Trophoblast cell (in vitro differentiated cells and primary cell): ENCODE measurements around the gene DSG2.

Source experiments
- DNase-seq, 2 donors: peaks; one replicate each; pipeline ENCODE4 v3.0.0-alpha.2; 2016
- H2AFZ ChIP-seq: 2 replicates; pipeline ENCODE4 v1.6.1; 2013; ENCODE audit warnings: low read length, moderate library complexity, mild to moderate bottlenecking; ENCODE audit not compliant: insufficient read depth, poor library complexity
- H2AK5ac ChIP-seq: 2 replicates; pipeline ENCODE4 v1.6.1; 2013; ENCODE audit warnings: mild to moderate bottlenecking, low read length
- H2BK120ac ChIP-seq: 2 replicates; pipeline ENCODE4 v1.6.1; 2013; ENCODE audit warnings: low read length, mild to moderate bottlenecking, moderate library complexity; ENCODE audit not compliant: insufficient read depth, poor library complexity
- H2BK12ac ChIP-seq: 2 replicates; pipeline ENCODE4 v1.6.1; 2013; ENCODE audit warnings: mild to moderate bottlenecking, low read length, moderate library complexity
- H2BK5ac ChIP-seq: 2 replicates; pipeline ENCODE4 v1.6.1; 2013; ENCODE audit warnings: low read length, low read depth, moderate library complexity, mild to moderate bottlenecking; ENCODE audit not compliant: poor library complexity
- H3K14ac ChIP-seq: 2 replicates; pipeline ENCODE4 v1.6.1; 2013; ENCODE audit warnings: mild to moderate bottlenecking, low read length
- H3K18ac ChIP-seq: 2 replicates; pipeline ENCODE4 v1.6.1; 2013; ENCODE audit warnings: mild to moderate bottlenecking, low read length
- H3K23ac ChIP-seq: 2 replicates; pipeline ENCODE4 v1.6.1; 2013; ENCODE audit warnings: low read length
- H3K27ac ChIP-seq: 2 replicates; pipeline ENCODE4 v1.5.1; 2013; ENCODE audit warnings: low read depth, mild to moderate bottlenecking, inconsistent platforms, low read length, moderate library complexity
- H3K27me3 ChIP-seq: 2 replicates; pipeline ENCODE4 v1.6.1; 2013; ENCODE audit warnings: inconsistent platforms, mild to moderate bottlenecking, low read length, moderate library complexity; ENCODE audit not compliant: insufficient read depth
- H3K36me3 ChIP-seq, 2 experiments: 1 replicate in 1 of 2; 2 replicates in 1 of 2; pipeline ENCODE4 v1.6.1; 2013; ENCODE audit warnings: low read length in 2 of 2, mild to moderate bottlenecking in 2 of 2, moderate library complexity in 1 of 2; ENCODE audit not compliant: insufficient read depth in 2 of 2, control insufficient read depth in 1 of 2
- H3K4ac ChIP-seq: 2 replicates; pipeline ENCODE4 v1.6.1; 2013; ENCODE audit warnings: low read depth, mild to moderate bottlenecking, low read length, moderate library complexity
- H3K4me1 ChIP-seq, 2 experiments: 1 replicate in 1 of 2; 2 replicates in 1 of 2; pipeline ENCODE4 v1.6.1; 2013; ENCODE audit warnings: low read length in 2 of 2, mild to moderate bottlenecking in 2 of 2, moderate library complexity in 1 of 2; ENCODE audit not compliant: insufficient read depth in 2 of 2, control insufficient read depth in 1 of 2
- H3K4me2 ChIP-seq: 2 replicates; pipeline ENCODE4 v1.6.1; 2013; ENCODE audit warnings: inconsistent platforms, mild to moderate bottlenecking, low read length, moderate library complexity
- H3K4me3 ChIP-seq: 2 replicates; pipeline ENCODE4 v1.5.1; 2013; ENCODE audit warnings: mild to moderate bottlenecking, low read depth, low read length, inconsistent platforms
- H3K79me1 ChIP-seq: one replicate; pipeline ENCODE4 v1.6.1; 2013; ENCODE audit warnings: low read length
- H3K79me2 ChIP-seq: 2 replicates; pipeline ENCODE4 v1.6.1; 2013; ENCODE audit warnings: low read length, mild to moderate bottlenecking; ENCODE audit not compliant: control insufficient read depth, insufficient read depth, poor library complexity
- H3K9ac ChIP-seq: 2 replicates; pipeline ENCODE4 v1.6.1; 2013; ENCODE audit warnings: mild to moderate bottlenecking, low read length
- H3K9me3 ChIP-seq: 2 replicates; pipeline ENCODE4 v1.6.1; 2013; ENCODE audit warnings: low read depth, mild to moderate bottlenecking, control low read depth, inconsistent platforms, low read length; ENCODE audit not compliant: insufficient read depth
- H4K12ac ChIP-seq: 2 replicates; pipeline ENCODE4 v1.6.1; 2013; ENCODE audit warnings: low read depth, mild to moderate bottlenecking, low read length, moderate library complexity
- H4K8ac ChIP-seq: 2 replicates; pipeline ENCODE4 v1.6.1; 2013; ENCODE audit warnings: low read depth, mild to moderate bottlenecking, low read length, moderate library complexity
- H4K91ac ChIP-seq: one replicate; pipeline ENCODE4 v1.6.1; 2013; ENCODE audit warnings: low read depth, mild to moderate bottlenecking, low read length, moderate library complexity
- WGBS: extraction: QIAGEN DNeasy Blood & Tissue Kit; methylation state at CpG from one replicate; pipeline ENCODE4 v1.1.7; 2013; ENCODE audit warnings: missing lambda C conversion rate; ENCODE audit not compliant: insufficient read length, insufficient coverage; ENCODE audit errors: extremely low coverage; 5-methylcytosine and 5-hydroxymethylcytosine counted together

DSG2 gene

DNA sequence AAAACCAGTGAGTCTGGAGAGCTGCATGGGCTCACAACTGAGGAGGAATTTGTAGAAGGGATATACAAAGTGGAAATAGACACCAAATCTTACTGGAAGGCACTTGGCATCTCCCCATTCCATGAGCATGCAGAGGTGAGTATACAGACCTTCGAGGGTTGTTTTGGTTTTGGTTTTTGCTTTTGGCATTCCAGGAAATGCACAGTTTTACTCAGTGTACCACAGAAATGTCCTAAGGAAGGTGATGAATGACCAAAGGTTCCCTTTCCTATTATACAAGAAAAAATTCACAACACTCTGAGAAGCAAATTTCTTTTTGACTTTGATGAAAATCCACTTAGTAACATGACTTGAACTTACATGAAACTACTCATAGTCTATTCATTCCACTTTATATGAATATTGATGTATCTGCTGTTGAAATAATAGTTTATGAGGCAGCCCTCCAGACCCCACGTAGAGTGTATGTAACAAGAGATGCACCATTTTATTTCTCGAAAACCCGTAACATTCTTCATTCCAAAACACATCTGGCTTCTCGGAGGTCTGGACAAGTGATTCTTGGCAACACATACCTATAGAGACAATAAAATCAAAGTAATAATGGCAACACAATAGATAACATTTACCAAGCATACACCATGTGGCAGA, 97.3 kb downstream of the DSG2 start:
- Histone ChIP-seq H3K18ac (no peak overlapping the region), H3K9ac (no peak overlapping the region), H3K36me3 (no peaks in the 10 kb centered on the region), H3K27ac (no peak overlapping the region), H3K79me1 (peaks cover 3% of the 10 kb centered on the region), H4K8ac (no peak overlapping the region), H3K4ac (no peak overlapping the region), H3K4me1 (peaks cover 0 to 4% of the 10 kb centered on the region in 2 experiments), H2BK5ac (no peak overlapping the region), H2BK120ac (no peak overlapping the region), H3K27me3 (no peaks in the 10 kb centered on the region), H3K4me3 (no peak overlapping the region), H3K4me2 (no peak overlapping the region), H2AFZ (no peak overlapping the region), H3K79me2 (no peaks in the 10 kb centered on the region), H2AK5ac (no peak overlapping the region), H3K23ac (no peak overlapping the region), H4K12ac (no peak overlapping the region), H2BK12ac (no peak overlapping the region), H4K91ac (no peak overlapping the region), H3K9me3 (no peaks in the 10 kb centered on the region), H3K14ac (no peak overlapping the region)
- DNase-seq, result no peak
- WGBS, result no CpG with 5 or more reads among the region's 5 CpGs

DNA sequence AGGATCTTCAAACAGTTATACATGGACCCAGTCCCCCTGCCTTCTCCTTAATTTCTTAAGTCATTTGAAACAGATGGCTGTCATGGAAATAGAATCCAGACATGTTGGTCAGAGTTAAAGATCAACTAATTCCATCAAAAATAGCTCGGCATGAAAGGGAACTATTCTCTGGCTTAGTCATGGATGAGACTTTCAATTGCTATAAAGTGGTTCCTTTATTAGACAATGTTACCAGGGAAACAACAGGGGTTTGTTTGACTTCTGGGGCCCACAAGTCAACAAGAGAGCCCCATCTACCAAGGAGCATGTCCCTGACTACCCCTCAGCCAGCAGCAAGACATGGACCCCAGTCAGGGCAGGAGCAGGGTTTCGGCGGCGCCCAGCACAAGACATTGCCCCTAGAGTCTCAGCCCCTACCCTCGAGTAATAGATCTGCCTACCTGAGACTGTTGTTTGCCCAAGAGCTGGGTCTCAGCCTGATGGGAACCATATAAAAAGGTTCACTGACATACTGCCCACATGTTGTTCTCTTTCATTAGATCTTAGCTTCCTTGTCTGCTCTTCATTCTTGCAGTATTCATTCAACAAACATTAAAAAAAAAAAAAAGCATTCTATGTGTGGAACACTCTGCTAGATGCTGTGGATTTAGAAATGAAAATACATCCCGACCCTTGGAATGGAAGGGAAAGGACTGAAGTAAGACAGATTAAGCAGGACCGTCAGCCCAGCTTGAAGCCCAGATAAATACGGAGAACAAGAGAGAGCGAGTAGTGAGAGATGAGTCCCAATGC, 98.3 kb downstream of the DSG2 start:
- Histone ChIP-seq H3K79me2 (no peaks in the 10 kb centered on the region), H3K79me1 (peaks cover 3% of the 10 kb centered on the region), H3K9me3 (no peaks in the 10 kb centered on the region), H3K9ac (no peak overlapping the region), H4K8ac (no peak overlapping the region), H3K4me3 (no peak overlapping the region), H3K4me2 (no peak overlapping the region), H2AFZ (no peak overlapping the region), H2BK120ac (no peak overlapping the region), H3K27me3 (no peaks in the 10 kb centered on the region), H3K36me3 (no peaks in the 10 kb centered on the region), H3K4ac (no peak overlapping the region), H2BK12ac (peak overlapping the region; percentile 12), H3K18ac (peak overlapping the region; percentile 8), H3K27ac (no peak overlapping the region), H4K91ac (peak overlapping the region; percentile 23), H2AK5ac (no peak overlapping the region), H3K23ac (no peak overlapping the region), H4K12ac (no peak overlapping the region), H3K4me1 (peaks cover 0 to 4% of the 10 kb centered on the region in 2 experiments), H3K14ac (no peak overlapping the region), H2BK5ac (peak overlapping the region; percentile 47)
- no CpG with 5 or more reads among the region's 9 CpGs for WGBS
- peak; percentile 13 to 87 for DNase-seq

DNA sequence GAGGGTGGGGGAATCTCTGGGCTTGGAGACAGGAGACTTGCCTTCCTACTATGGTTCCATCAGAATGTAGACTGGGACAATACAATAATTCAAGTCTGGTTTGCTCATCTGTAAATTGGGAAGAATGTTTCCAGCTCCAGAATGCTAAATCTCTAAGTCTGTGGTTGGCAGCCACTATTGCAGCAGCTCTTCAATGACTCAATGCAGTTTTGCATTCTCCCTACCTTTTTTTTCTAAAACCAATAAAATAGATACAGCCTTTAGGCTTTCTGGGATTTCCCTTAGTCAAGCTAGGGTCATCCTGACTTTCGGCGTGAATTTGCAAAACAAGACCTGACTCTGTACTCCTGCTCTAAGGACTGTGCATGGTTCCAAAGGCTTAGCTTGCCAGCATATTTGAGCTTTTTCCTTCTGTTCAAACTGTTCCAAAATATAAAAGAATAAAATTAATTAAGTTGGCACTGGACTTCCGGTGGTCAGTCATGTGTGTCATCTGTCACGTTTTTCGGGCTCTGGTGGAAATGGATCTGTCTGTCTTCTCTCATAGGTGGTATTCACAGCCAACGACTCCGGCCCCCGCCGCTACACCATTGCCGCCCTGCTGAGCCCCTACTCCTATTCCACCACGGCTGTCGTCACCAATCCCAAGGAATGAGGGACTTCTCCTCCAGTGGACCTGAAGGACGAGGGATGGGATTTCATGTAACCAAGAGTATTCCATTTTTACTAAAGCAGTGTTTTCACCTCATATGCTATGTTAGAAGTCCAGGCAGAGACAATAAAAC, 100.2 kb downstream of the DSG2 start:
- H2BK5ac ChIP-seq, result no peak overlapping the region
- no peak overlapping the region for H3K18ac ChIP-seq
- peaks cover 0 to 4% of the 10 kb centered on the region in 2 experiments for H3K4me1 ChIP-seq
- H3K27me3 ChIP-seq, result no peaks in the 10 kb centered on the region
- H3K14ac ChIP-seq, result no peak overlapping the region
- H2BK120ac ChIP-seq, result no peak overlapping the region
- H4K8ac ChIP-seq, result no peak overlapping the region
- H4K91ac ChIP-seq, result no peak overlapping the region
- H4K12ac ChIP-seq, result no peak overlapping the region
- DNase-seq, result no peak
- no peak overlapping the region for H3K4ac ChIP-seq
- no peaks in the 10 kb centered on the region for H3K9me3 ChIP-seq
- no peak overlapping the region for H3K23ac ChIP-seq
- no peak overlapping the region for H3K27ac ChIP-seq
- no peaks in the 10 kb centered on the region for H3K79me2 ChIP-seq
- H3K79me1 ChIP-seq, result peaks cover 3% of the 10 kb centered on the region
- no peaks in the 10 kb centered on the region for H3K36me3 ChIP-seq
- H2AK5ac ChIP-seq, result no peak overlapping the region
- no peak overlapping the region for H3K9ac ChIP-seq
- H2BK12ac ChIP-seq, result no peak overlapping the region
- H2AFZ ChIP-seq, result no peak overlapping the region
- no peak overlapping the region for H3K4me2 ChIP-seq
- H3K4me3 ChIP-seq, result no peak overlapping the region
- WGBS, result no CpG with 5 or more reads among the region's 13 CpGs
